Karpas-422 (cell line): ENCODE measurements around the gene VANGL2. TPM values are rescaled to one million over a fixed set of nuclear protein-coding genes. Genes with fewer than 3 reads are reported as not detected.

Experiments used
- DNase-seq: peaks from one replicate; pipeline ENCODE4 v3.0.0-alpha.2; 2015
- H2AFZ ChIP-seq: fragments of 200-600 bp; sonication (generic); 2 replicates; pipeline ENCODE4 v1.6.1; 2014; ENCODE audit warnings: antibody characterized with exemption, low read length, mixed read lengths
- H3K27ac ChIP-seq: fragments of 200-600 bp; sonication (generic); 2 replicates; pipeline ENCODE4 v1.5.1; 2014; ENCODE audit warnings: mild to moderate bottlenecking, low read length, moderate library complexity
- H3K27me3 ChIP-seq: fragments of 200-600 bp; sonication (generic); 2 replicates; pipeline ENCODE4 v1.6.1; 2014; ENCODE audit warnings: low read length, mixed read lengths
- H3K36me3 ChIP-seq: fragments of 200-600 bp; sonication (generic); 2 replicates; pipeline ENCODE4 v1.6.1; 2014; ENCODE audit warnings: low read length, mixed read lengths; ENCODE audit not compliant: insufficient read depth
- H3K4me1 ChIP-seq: fragments of 200-600 bp; sonication (generic); 2 replicates; pipeline ENCODE4 v1.6.1; 2014; ENCODE audit warnings: mild to moderate bottlenecking, low read length, mixed read lengths
- H3K4me2 ChIP-seq: fragments of 200-600 bp; sonication (generic); 2 replicates; pipeline ENCODE4 v1.6.1; 2014; ENCODE audit warnings: low read length, low read depth, mild to moderate bottlenecking; ENCODE audit not compliant: poor library complexity, severe bottlenecking
- H3K4me3 ChIP-seq: fragments of 200-600 bp; sonication (generic); 2 replicates; pipeline ENCODE4 v1.5.1; 2014; ENCODE audit warnings: mild to moderate bottlenecking, antibody characterized with exemption, low read length, mixed read lengths
- H3K79me2 ChIP-seq: fragments of 200-600 bp; sonication (generic); 2 replicates; pipeline ENCODE4 v1.6.1; 2014; ENCODE audit warnings: mild to moderate bottlenecking, low read length, mixed read lengths
- H3K9ac ChIP-seq: fragments of 200-600 bp; sonication (generic); 2 replicates; pipeline ENCODE4 v1.6.0; 2014; ENCODE audit warnings: low read length
- H3K9me2 ChIP-seq: fragments of 200-600 bp; sonication (generic), shearing (Covaris generic); replicated peaks from 2 replicates; pipeline ENCODE4 v1.6.0; 2014; ENCODE audit warnings: mild to moderate bottlenecking, low read length, moderate library complexity; ENCODE audit not compliant: insufficient read depth
- H3K9me3 ChIP-seq: fragments of 300-700, 200-600 bp; sonication (generic); 2 replicates; pipeline ENCODE4 v1.6.1; 2014; ENCODE audit warnings: low read length, mixed read lengths
- H4K20me1 ChIP-seq: fragments of 200-600 bp; sonication (generic); 2 replicates; pipeline ENCODE4 v1.6.1; 2014; ENCODE audit warnings: mild to moderate bottlenecking, antibody characterized with exemption, low read length, low read depth; ENCODE audit not compliant: insufficient read depth
- total RNA-seq: library from RNA; depleted of rRNA; stranded (reverse); fragments of >200 nt; shearing (Covaris generic); gene quantifications from 2 replicates; pipeline ENCODE4 v1.2.3, GENCODE V29; 2014; ENCODE audit warnings: low replicate concordance

VANGL2 gene
- total RNA-seq, 1 experiment from 2014 or later = not detected

DNA sequence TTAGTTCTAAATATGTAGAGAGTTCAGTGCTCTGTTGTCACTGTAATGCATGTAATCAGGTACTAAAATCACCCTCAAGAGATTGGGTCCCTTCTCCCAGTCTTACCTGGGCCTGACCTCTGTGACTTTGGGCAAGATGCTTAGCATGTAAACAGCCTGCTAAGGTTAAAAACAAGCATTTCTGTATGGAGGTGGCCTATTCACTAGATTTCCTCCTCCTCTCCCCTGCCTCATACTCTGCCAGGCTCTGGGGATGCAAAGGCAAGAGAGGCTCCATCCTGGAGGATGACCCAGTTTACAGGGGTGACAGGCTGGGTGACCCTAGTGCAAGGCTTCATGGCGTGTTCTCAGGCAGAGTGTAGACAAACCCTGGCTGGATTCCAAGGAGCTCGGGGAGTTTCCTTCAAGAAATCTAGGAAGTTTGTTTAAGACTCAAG lies 28.8 kb downstream of the VANGL2 start:
- Histone ChIP-seq H3K4me1 (peaks cover 46% of the 10 kb centered on the region), H4K20me1 (no peaks in the 10 kb centered on the region), H3K4me3 (no peak overlapping the region), H3K9me3 (no peaks in the 10 kb centered on the region), H3K79me2 (no peaks in the 10 kb centered on the region), H3K9me2 (no peaks in the 10 kb centered on the region), H2AFZ (no peak overlapping the region; the same call in 1 of the 2 replicates), H3K27me3 (no peaks in the 10 kb centered on the region), H3K4me2 (peak overlapping the region; percentile 45), H3K9ac (peak overlapping the region; percentile 14; the same call in 1 of the 2 replicates), H3K27ac (peak overlapping the region; percentile 73), H3K36me3 (no peaks in the 10 kb centered on the region)
- DNase-seq = no peak

DNA sequence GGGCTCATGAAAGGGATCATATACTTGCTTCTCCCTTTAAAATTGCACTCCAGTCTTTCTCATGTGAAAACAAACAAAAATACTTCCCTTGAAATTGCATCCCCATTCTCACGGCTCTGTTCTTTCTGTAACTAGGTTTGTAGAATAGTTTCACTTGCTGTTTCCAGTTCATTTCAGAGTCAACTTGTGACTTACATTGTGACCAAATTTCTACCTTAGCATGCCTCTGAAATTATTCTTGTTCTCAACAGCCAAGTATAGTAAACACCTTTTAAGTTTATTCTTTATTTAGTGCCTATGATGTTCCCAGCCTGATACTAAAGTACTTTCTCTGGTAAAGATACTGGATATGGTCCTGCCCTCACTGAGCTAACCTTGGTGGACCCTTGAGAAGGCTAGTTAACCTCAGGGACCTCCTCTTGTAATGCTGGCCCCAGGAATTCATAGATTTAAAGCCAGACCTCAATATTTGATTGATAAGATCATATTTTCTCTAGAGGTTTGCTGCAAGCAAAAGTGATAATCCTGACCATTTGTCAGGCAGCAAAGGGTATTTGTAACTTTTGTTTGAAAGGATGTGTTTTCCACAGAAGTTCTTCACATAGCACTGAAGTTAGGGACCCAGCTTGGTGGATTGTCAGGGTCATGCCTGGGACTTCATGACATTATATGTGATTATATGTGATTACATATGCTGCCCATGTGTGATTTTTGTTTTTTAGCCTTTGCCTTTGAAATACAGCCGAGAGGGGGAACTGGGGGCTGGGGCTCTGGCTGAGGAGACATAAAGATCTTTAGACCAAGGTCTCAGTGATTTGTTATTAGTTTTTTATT lies 29.6 kb downstream of the VANGL2 start:
- peak; percentile 57 for DNase-seq

DNA sequence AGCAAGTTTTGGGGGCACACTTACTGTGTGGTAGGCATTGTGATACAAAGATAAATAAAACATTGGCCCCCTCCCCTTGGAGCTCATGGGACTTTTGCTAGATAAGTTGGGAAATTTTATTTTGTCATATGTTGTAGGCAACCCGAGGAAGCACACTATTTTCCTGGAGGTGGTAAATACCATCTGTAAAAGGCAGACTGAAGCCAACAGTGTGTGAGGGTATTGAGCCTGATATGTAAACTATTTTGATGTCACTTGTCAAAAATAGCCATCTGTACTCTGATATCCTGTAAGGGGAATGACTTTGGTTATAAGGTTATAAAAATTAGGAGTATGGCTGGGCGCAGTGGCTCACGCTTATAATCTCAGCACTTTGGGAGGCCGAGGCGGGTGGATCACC lies 30.6 kb downstream of the VANGL2 start:
- DNase-seq = no peak
- H3K9ac ChIP-seq = no peak overlapping the region
- H3K4me2 ChIP-seq = peak overlapping the region; percentile 45
- H3K27ac ChIP-seq = peak overlapping the region; percentile 73
- peaks cover 46% of the 10 kb centered on the region for H3K4me1 ChIP-seq
- no peaks in the 10 kb centered on the region for H3K9me2 ChIP-seq
- H3K79me2 ChIP-seq = no peaks in the 10 kb centered on the region
- H4K20me1 ChIP-seq = no peaks in the 10 kb centered on the region
- H3K36me3 ChIP-seq = no peaks in the 10 kb centered on the region
- no peaks in the 10 kb centered on the region for H3K27me3 ChIP-seq
- H3K9me3 ChIP-seq = no peaks in the 10 kb centered on the region
- peak overlapping the region; percentile 95 for H2AFZ ChIP-seq
- no peak overlapping the region for H3K4me3 ChIP-seq

More for the DNA sequence above, 29.6 kb downstream of the VANGL2 start:
- Histone ChIP-seq H2AFZ (peak overlapping the region; percentile 13; the same call in 1 of the 2 replicates), H3K9ac (peak overlapping the region; percentile 23), H3K36me3 (no peaks in the 10 kb centered on the region), H3K4me2 (peak overlapping the region; percentile 45), H3K4me1 (peaks cover 46% of the 10 kb centered on the region), H3K9me3 (no peaks in the 10 kb centered on the region), H3K79me2 (no peaks in the 10 kb centered on the region), H3K27me3 (no peaks in the 10 kb centered on the region), H4K20me1 (no peaks in the 10 kb centered on the region), H3K27ac (peak overlapping the region; percentile 73), H3K4me3 (no peak overlapping the region), H3K9me2 (no peaks in the 10 kb centered on the region)

DNA sequence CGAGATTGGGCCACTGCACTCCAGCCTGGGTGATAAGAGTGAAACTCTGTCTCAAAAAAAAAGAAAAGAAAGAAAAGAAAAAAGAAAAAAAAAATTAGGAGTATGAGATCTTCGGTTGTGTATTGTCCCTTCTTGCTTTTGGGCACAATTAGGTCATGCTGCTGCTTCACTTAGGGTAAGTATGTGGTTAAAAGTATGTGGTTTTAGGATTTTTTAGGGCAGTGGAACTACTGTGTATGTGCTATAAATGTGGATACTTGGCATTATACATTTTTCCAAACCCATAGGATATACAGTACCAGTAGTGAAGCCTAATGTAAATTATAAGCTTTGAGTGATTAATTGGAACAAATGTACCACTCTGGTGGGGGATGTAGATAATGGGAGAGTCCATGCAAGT lies 31.2 kb downstream of the VANGL2 start:
- no peak overlapping the region for H3K4me3 ChIP-seq
- H3K27ac ChIP-seq = peak overlapping the region; percentile 64
- H3K27me3 ChIP-seq = no peaks in the 10 kb centered on the region
- no peak overlapping the region for H3K9ac ChIP-seq
- no peaks in the 10 kb centered on the region for H3K9me2 ChIP-seq
- no peaks in the 10 kb centered on the region for H4K20me1 ChIP-seq
- H3K9me3 ChIP-seq = no peaks in the 10 kb centered on the region
- H3K4me2 ChIP-seq = peak overlapping the region; percentile 40
- H2AFZ ChIP-seq = no peak overlapping the region
- no peak for DNase-seq
- no peaks in the 10 kb centered on the region for H3K36me3 ChIP-seq
- H3K79me2 ChIP-seq = no peaks in the 10 kb centered on the region
- peaks cover 46% of the 10 kb centered on the region for H3K4me1 ChIP-seq

DNA sequence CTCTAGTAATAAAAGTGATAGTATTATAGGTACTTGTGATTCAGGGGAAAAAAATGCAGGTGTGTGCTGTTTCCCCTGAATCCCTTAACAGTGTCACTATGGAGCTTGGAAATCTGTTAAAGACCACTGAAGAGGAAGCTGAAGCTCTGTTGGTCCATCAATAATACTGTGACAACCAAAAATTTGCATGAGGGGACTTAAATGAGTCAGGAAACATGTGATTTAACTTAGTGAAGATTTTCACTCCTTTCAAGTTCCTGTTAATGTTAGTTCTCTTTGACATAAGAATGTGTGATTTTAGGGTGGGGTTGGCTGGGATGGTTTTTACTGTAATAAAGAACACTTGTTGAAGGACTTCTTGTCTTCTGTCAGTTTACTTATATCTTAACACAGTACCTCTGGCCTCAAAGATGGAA lies 32.0 kb downstream of the VANGL2 start:
- no peak overlapping the region for H3K4me3 ChIP-seq
- H2AFZ ChIP-seq = 0 out of 2 replicates have a peak overlapping the region, but pooled peaks have one; percentile 16
- peaks cover 48% of the 10 kb centered on the region for H3K4me1 ChIP-seq
- H3K27me3 ChIP-seq = no peaks in the 10 kb centered on the region
- H3K9me2 ChIP-seq = no peaks in the 10 kb centered on the region
- H3K9me3 ChIP-seq = no peaks in the 10 kb centered on the region
- no peaks in the 10 kb centered on the region for H3K79me2 ChIP-seq
- peak; percentile 84 for DNase-seq
- no peaks in the 10 kb centered on the region for H4K20me1 ChIP-seq
- no peaks in the 10 kb centered on the region for H3K36me3 ChIP-seq
- H3K9ac ChIP-seq = peak overlapping the region; percentile 23
- peak overlapping the region; percentile 64 for H3K27ac ChIP-seq
- H3K4me2 ChIP-seq = peak overlapping the region; percentile 40

DNA sequence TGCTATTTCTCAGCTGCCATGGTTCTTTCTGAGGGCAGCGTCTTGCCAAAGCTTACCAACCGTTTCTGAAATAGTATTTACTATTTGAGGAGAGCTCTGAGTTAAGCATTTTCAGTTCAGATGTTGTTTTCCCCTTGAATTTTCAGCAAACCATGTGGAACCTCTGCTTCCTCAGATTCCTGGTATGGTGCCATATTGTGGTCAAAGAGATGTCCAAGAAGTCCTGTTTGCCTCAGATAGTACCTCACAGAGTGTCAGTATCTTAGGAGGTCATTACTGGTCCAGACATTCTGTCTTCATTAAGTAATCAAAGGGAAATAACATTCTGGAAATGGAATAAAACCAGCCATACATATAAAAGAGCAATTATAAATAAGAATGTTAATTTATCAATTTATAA lies 36.6 kb downstream of the VANGL2 start:
- Histone ChIP-seq H3K4me3 (no peak overlapping the region), H3K9ac (no peak overlapping the region), H3K27me3 (no peaks in the 10 kb centered on the region), H4K20me1 (no peaks in the 10 kb centered on the region), H3K36me3 (no peaks in the 10 kb centered on the region), H3K9me3 (no peaks in the 10 kb centered on the region), H3K9me2 (no peaks in the 10 kb centered on the region), H3K4me1 (peaks cover 32% of the 10 kb centered on the region), H2AFZ (no peak overlapping the region), H3K79me2 (no peaks in the 10 kb centered on the region), H3K4me2 (no peak overlapping the region), H3K27ac (no peak overlapping the region)
- DNase-seq = no peak

DNA sequence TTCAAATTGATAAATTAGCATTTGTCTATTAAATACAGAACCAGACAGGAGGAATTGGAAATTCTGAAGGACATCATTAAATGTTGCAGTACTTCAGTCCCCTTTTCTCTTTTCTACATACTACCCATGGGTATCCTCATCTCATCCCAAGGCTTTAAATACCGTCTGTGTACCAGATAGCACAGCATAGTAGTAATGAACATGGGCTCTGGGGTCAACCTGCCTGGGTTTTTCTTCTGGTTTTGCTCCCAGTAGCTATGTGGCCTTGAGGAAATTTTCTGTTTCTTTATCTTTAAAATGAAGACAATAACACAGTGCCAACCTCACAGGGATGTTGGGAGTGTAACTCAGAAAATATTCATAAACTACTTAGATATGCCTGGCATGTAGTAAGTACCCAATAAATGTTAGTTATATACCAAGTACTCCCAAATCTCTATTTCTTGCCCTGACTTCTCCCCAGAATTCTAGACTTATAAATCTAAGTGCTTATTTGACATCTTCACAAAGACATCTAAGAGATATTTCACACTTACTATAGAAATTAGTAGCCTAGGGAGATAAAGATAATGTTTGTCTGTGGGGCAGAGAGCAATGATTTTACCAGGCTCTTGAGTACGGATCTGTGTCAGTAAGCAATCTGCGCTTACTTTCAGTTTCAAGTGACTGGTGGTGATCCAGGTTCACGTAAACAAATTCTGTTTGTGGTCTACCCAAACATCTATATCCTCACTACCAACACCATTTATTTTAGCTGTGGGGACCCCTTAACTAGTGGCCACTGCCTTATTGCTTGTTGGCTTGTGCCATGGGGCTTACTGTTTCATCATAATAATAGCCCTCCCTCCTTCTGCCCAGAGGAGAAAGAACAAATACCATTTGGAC lies 37.3 kb downstream of the VANGL2 start:
- no peaks in the 10 kb centered on the region for H4K20me1 ChIP-seq
- H3K4me3 ChIP-seq = peak overlapping the region; percentile 12; the same call in 1 of the 2 replicates
- peak overlapping the region; percentile 46 for H2AFZ ChIP-seq
- no peaks in the 10 kb centered on the region for H3K27me3 ChIP-seq
- H3K4me1 ChIP-seq = peaks cover 25% of the 10 kb centered on the region
- H3K27ac ChIP-seq = peak overlapping the region; percentile 5; the same call in 1 of the 2 replicates
- H3K9me3 ChIP-seq = no peaks in the 10 kb centered on the region
- peak overlapping the region; percentile 58 for H3K4me2 ChIP-seq
- H3K79me2 ChIP-seq = no peaks in the 10 kb centered on the region
- no peaks in the 10 kb centered on the region for H3K36me3 ChIP-seq
- H3K9ac ChIP-seq = peak overlapping the region; percentile 45
- no peaks in the 10 kb centered on the region for H3K9me2 ChIP-seq
- no peak for DNase-seq
